Thoracic aorta (tissue), 2 donors: Measurements from ENCODE around the gene KLF5. TPM values are rescaled to one million over a fixed set of nuclear protein-coding genes. Genes with fewer than 3 reads are reported as not detected.

ENCODE experiments used
- ATAC-seq: fragments of 150-250 bp; one replicate; pipeline ENCODE4 v1.8.0; 2017; ENCODE audit warnings: low read depth; ENCODE audit not compliant: insufficient number of reproducible peaks, low FRiP score
- DNase-seq: peaks from one replicate; pipeline ENCODE4 v3.0.0-alpha.2; 2020; ENCODE audit warnings: low spot score
- H3K27ac ChIP-seq, 2 donors: fragments of 200-600 bp; sonication (generic); 1 replicate in 1 of 2; 2 replicates in 1 of 2; pipeline ENCODE4 v1.5.1; 2016; ENCODE audit warnings: mild to moderate bottlenecking in 2 of 2, moderate library complexity in 2 of 2
- H3K27me3 ChIP-seq: fragments of 200-600 bp; sonication (generic); replicated peaks from 2 replicates; pipeline ENCODE4 v1.6.0; 2016; ENCODE audit warnings: mild to moderate bottlenecking; ENCODE audit not compliant: insufficient read depth
- H3K36me3 ChIP-seq: fragments of 200-600 bp; sonication (generic); one replicate; pipeline ENCODE4 v1.5.1; 2016
- H3K4me1 ChIP-seq, 2 donors: fragments of 200-600 bp; sonication (generic); 1 replicate in 1 of 2; 2 replicates in 1 of 2; pipeline versions ENCODE4 v1.5.1 to v1.6.0; 2016; ENCODE audit warnings: low read depth in 2 of 2, mild to moderate bottlenecking in 1 of 2; ENCODE audit not compliant: control insufficient read depth in 1 of 2
- H3K4me3 ChIP-seq: fragments of 200-600 bp; sonication (generic); 2 replicates; pipeline ENCODE4 v1.5.1; 2016; ENCODE audit warnings: mild to moderate bottlenecking
- H3K9me3 ChIP-seq: fragments of 200-600 bp; sonication (generic); 2 replicates; pipeline ENCODE4 v1.5.1; 2016
- total RNA-seq, 2 donors: library from RNA; depleted of rRNA; stranded (reverse); fragments of >200 nt; gene quantifications; one replicate each; pipeline versions ENCODE4 v1.1.0 to v1.2.3, GENCODE V29; 2016
- TF ChIP-seq, protein P1 (sequence below): fragments of 200-600 bp; sonication (generic); IDR thresholded peaks from one replicate; pipeline ENCODE4 v1.5.1; 2019; ENCODE audit warnings: antibody characterized with exemption

Gene KLF5
- total RNA-seq, 2 donors from 2014 or later: 2.6 to 6.2 TPM

DNA sequence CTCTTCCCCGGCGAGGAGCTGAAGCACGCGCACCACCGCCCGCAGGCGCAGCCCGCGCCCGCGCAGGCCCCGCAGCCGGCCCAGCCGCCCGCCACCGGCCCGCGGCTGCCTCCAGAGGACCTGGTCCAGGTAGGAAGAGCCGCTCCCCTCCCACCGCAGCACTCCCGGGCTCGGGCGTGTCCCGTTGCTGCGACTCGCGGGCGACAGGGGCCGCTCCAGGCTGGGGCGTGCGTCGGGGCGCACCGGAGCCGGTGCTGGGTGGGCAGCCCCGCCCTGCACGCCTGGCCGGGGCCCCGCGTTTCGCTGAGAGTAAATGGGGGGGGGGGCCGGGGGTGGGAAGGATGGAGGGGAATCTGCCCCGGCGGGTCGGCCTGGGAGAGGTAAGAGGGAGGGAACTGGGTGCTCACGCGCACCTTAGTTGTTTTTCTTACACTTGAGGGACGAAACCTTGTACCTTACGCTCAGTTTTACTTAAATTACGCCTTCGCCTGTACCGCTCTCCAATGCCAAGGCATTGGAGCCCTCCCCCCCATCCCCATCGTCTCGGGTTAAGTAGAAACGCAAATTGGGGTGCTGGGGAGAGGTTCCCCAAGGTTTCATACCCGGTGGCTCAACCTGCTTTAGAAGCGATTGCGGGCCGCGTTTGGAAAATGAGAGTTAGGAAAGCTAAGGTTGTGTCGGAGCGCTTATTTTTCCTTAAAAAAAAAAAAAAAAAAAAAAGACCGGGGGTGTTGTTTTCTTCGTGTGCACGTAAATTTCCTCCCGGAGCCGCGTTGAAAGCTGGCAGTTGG, 850 bp downstream of the KLF5 start:
- ATAC-seq: no peak
- H3K9me3 ChIP-seq: no peaks in the 10 kb centered on the region
- H3K36me3 ChIP-seq: no peaks in the 10 kb centered on the region
- DNase-seq: no peak
- peak overlapping the region; percentile 18 to 45 for H3K27ac ChIP-seq
- peaks cover 0 to 14% of the 10 kb centered on the region in 2 donors for H3K4me1 ChIP-seq
- H3K27me3 ChIP-seq: no peaks in the 10 kb centered on the region
- TF ChIP-seq, protein P1, sequence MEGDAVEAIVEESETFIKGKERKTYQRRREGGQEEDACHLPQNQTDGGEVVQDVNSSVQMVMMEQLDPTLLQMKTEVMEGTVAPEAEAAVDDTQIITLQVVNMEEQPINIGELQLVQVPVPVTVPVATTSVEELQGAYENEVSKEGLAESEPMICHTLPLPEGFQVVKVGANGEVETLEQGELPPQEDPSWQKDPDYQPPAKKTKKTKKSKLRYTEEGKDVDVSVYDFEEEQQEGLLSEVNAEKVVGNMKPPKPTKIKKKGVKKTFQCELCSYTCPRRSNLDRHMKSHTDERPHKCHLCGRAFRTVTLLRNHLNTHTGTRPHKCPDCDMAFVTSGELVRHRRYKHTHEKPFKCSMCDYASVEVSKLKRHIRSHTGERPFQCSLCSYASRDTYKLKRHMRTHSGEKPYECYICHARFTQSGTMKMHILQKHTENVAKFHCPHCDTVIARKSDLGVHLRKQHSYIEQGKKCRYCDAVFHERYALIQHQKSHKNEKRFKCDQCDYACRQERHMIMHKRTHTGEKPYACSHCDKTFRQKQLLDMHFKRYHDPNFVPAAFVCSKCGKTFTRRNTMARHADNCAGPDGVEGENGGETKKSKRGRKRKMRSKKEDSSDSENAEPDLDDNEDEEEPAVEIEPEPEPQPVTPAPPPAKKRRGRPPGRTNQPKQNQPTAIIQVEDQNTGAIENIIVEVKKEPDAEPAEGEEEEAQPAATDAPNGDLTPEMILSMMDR: no peak
- peak overlapping the region; percentile 79 for H3K4me3 ChIP-seq

DNA sequence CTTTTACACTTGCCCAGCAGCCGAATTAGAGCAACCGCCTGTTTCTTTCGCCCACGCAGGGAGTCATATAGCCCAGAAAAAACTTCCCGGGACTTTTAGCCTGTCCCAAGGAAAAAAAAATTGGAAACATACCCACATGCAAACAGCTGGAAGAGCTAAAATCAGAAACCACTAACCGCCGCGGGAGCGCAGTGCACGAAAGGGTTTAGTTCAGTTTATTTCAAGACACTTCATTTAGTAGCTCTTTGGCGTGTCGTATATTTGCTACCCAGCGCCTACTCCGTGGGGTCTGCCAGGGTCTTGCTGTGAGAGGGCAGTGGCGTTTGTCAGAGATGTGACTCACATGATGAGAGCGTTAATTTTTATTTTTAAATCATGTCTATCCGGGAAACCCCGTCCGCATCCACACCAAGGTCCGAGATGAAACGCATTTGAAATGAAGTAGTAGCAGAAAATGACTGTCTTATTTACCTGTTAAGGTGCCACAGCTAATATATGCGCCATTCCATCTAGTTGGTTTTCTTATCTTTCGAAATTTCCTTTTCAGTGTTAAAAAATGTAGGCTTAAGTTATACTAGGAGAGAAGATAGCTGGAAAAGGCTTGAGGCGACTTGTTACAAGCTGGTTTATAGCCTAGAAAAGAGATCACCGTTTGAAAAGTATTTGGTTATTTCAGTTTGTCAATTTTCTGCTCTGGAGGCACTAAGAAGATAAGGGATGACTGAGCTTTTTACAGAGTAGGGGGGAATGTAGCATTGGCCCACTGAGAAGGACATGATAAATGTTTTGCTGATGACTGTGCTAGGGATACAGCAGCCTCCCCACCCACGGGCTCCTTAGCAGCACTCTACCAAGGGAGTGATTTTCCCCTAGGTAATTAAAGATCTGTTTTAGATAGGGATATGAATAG, 1.7 kb downstream of the KLF5 start:
- TF ChIP-seq, protein P1: no peak
- H3K4me1 ChIP-seq: peaks cover 0 to 14% of the 10 kb centered on the region in 2 donors
- H3K9me3 ChIP-seq: no peaks in the 10 kb centered on the region
- H3K27me3 ChIP-seq: no peaks in the 10 kb centered on the region
- H3K36me3 ChIP-seq: no peaks in the 10 kb centered on the region
- ATAC-seq (peak; percentile 27), DNase-seq (no peak)
- H3K4me3 ChIP-seq: peak overlapping the region; percentile 79
- peak overlapping the region; percentile 18 to 45 for H3K27ac ChIP-seq

DNA sequence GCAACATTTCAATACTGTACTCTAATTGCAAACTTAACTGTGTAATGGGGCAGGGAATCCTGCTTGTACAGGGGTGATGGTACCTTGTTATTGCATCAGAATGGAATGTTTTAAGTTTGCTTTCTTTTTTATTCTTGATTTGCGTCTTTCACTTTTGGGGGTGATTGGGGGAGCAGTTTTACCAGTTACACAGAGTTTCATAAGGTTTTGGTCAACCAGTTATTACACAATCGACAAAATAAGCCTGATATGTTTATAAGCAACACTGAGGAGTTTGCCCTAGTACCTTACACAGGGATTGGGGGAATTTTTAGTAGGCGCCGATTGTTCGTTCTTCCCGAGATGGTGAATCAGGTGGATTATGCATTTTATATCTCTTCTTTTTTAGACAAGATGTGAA, 2.7 kb downstream of the KLF5 start:
- TF ChIP-seq, protein P1: no peak

DNA sequence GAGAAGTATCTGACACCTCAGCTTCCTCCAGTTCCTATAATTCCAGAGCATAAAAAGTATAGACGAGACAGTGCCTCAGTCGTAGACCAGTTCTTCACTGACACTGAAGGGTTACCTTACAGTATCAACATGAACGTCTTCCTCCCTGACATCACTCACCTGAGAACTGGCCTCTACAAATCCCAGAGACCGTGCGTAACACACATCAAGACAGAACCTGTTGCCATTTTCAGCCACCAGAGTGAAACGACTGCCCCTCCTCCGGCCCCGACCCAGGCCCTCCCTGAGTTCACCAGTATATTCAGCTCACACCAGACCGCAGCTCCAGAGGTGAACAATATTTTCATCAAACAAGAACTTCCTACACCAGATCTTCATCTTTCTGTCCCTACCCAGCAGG, 3.1 kb downstream of the KLF5 start:
- no peak for ATAC-seq
- Histone ChIP-seq H3K27ac (no peak overlapping the region), H3K4me1 (peaks cover 0 to 14% of the 10 kb centered on the region in 2 donors), H3K4me3 (no peak overlapping the region), H3K27me3 (no peaks in the 10 kb centered on the region), H3K9me3 (no peaks in the 10 kb centered on the region), H3K36me3 (no peaks in the 10 kb centered on the region)
- DNase-seq: no peak
- TF ChIP-seq, protein P1: no peak

More for the DNA sequence above, 2.7 kb downstream of the KLF5 start:
- Histone ChIP-seq H3K9me3 (no peaks in the 10 kb centered on the region), H3K27me3 (no peaks in the 10 kb centered on the region), H3K27ac (no peak overlapping the region), H3K4me3 (no peak overlapping the region), H3K4me1 (peaks cover 0 to 14% of the 10 kb centered on the region in 2 donors), H3K36me3 (no peaks in the 10 kb centered on the region)
- ATAC-seq (no peak), DNase-seq (no peak)

DNA sequence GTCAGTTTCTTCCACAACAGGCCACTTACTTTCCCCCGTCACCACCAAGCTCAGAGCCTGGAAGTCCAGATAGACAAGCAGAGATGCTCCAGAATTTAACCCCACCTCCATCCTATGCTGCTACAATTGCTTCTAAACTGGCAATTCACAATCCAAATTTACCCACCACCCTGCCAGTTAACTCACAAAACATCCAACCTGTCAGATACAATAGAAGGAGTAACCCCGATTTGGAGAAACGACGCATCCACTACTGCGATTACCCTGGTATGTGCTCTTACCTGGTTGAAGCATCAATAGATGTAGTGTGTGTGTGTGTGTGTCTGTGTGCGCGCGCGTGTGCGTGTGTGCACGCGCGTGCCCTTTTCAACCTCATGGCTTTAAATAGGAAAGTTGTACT, 3.7 kb downstream of the KLF5 start:
- TF ChIP-seq, protein P1: no peak
- no peaks in the 10 kb centered on the region for H3K27me3 ChIP-seq
- no peak overlapping the region for H3K4me3 ChIP-seq
- H3K9me3 ChIP-seq: no peaks in the 10 kb centered on the region
- no peak for ATAC-seq
- H3K4me1 ChIP-seq: peaks cover 0 to 14% of the 10 kb centered on the region in 2 donors
- no peak overlapping the region for H3K27ac ChIP-seq
- DNase-seq: no peak
- H3K36me3 ChIP-seq: no peaks in the 10 kb centered on the region
